Liver (tissue), 3 donors: Measurements from ENCODE around the gene SMIM21.

ENCODE experiments used
- CTCF ChIP-seq: fragments of 150-350 bp; IDR thresholded peaks from 2 replicates; pipeline ENCODE4 v1.5.1; 2017; ENCODE audit warnings: improper control_type of control experiment, low read depth, low read length; ENCODE audit not compliant: missing input control
- MAX ChIP-seq: IDR thresholded peaks from 2 replicates; pipeline ENCODE4 v1.6.1; 2016; ENCODE audit warnings: antibody characterized with exemption
- RAD21 ChIP-seq, 2 donors: IDR thresholded peaks; 2 replicates each; pipeline ENCODE4 v1.6.1; 2016; ENCODE audit warnings: antibody characterized with exemption in 2 of 2, mild to moderate bottlenecking in 2 of 2
- REST ChIP-seq: IDR thresholded peaks from 2 replicates; pipeline ENCODE4 v1.6.1; 2016; ENCODE audit warnings: antibody characterized with exemption, mild to moderate bottlenecking
- RXRA ChIP-seq, 2 donors: IDR thresholded peaks; 2 replicates each; pipeline ENCODE4 v1.6.1; 2017 to 2018; ENCODE audit warnings: antibody characterized with exemption in 2 of 2, mild to moderate bottlenecking in 1 of 2
- TAF1 ChIP-seq: conservative IDR thresholded peaks from 2 replicates; pipeline ENCODE4 v1.6.1; 2016; ENCODE audit warnings: antibody characterized with exemption, mild to moderate bottlenecking
- YY1 ChIP-seq: IDR thresholded peaks from 2 replicates; pipeline ENCODE4 v1.6.1; 2016; ENCODE audit warnings: antibody characterized with exemption, mild to moderate bottlenecking
- ZBTB33 ChIP-seq: IDR thresholded peaks from 2 replicates; pipeline ENCODE4 v1.6.1; 2016; ENCODE audit warnings: antibody characterized with exemption
- donor health status: healthy.
- donor health status: healthy.

GRCh38 chr18:75392226-75392578 lies 35.3 kb downstream of the SMIM21 start:
- TF ChIP-seq CTCF, result no peak
- no peak for TF ChIP-seq RAD21 (IDR thresholded peaks at IDR 0.05)
- no peak for TF ChIP-seq TAF1
- TF ChIP-seq MAX, result no peak
- no peak for TF ChIP-seq REST
- TF ChIP-seq RXRA (IDR thresholded peaks at IDR 0.05), result no peak
- no peak for TF ChIP-seq YY1
- TF ChIP-seq ZBTB33, result no peak
